GM12873 (cell line): Measurements from ENCODE around the gene GALNT1.

Source experiments
- TF ChIP-seq, protein P1 (sequence below): IDR thresholded peaks from 2 replicates; pipeline ENCODE4 v1.5.1; 2012; ENCODE audit warnings: low read depth, mild to moderate bottlenecking, moderate library complexity, low read length, control low read depth; ENCODE audit not compliant: insufficient read depth; ENCODE audit errors: missing control alignments

GALNT1 gene

DNA sequence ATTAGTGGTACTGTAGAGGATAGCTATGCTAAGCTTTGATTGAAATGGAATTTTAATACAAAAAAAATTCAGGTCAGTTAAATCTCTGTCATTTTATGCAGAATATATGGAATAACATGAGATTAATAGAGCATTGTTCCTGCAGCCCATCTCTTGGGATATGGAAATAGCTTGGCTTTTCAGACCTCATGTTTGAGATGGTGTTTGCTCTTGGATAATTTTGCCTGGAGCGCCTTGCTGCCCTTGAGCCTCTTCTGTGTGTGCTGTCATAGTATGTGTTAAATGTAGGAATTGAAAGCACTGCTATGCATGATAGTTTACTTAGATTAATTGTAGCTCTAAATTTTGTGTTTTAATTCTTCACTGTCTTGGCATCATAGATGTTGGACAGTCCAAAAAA lies 27.7 kb downstream of the GALNT1 start:
- TF ChIP-seq, protein P1, sequence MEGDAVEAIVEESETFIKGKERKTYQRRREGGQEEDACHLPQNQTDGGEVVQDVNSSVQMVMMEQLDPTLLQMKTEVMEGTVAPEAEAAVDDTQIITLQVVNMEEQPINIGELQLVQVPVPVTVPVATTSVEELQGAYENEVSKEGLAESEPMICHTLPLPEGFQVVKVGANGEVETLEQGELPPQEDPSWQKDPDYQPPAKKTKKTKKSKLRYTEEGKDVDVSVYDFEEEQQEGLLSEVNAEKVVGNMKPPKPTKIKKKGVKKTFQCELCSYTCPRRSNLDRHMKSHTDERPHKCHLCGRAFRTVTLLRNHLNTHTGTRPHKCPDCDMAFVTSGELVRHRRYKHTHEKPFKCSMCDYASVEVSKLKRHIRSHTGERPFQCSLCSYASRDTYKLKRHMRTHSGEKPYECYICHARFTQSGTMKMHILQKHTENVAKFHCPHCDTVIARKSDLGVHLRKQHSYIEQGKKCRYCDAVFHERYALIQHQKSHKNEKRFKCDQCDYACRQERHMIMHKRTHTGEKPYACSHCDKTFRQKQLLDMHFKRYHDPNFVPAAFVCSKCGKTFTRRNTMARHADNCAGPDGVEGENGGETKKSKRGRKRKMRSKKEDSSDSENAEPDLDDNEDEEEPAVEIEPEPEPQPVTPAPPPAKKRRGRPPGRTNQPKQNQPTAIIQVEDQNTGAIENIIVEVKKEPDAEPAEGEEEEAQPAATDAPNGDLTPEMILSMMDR, result no peak

DNA sequence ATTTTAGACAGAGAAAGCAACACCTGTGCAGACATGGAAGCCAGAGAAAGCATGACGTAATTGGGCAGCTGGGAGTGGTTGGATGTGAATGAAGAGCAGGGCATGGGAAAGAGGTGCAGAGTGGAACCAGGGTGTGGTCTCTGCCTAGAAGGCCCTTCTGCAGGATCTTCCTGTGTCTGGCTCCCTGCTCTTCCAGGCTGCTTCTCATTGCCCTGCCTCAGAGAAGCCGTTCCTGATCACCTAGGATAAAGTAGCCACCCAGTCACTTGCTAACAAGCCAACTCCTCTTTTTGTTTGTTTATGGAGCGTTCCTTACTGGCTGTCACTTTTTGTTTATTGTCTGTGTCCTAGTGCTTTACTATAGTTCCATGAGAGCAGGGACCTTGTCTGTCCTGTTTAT lies 28.5 kb downstream of the GALNT1 start:
- TF ChIP-seq, protein P1, result no peak

DNA sequence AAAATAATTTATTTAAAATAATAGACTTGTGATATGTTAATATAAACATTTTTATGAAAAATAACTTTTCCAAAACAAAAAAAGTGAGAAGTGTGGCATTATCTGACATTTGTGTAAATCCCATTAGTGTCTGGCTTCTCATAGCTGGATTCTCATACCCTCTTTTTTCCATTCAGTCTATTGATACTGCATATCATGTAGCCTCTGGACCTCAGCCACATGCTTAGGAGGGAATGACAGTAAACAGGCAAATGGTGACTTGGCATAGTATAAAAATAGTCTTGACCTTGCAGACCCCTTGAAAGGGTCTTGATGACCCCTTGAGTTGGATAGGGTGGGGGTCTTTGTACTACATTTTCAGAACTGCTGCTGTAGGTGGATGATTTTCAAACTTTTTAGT lies 29.2 kb downstream of the GALNT1 start:
- TF ChIP-seq, protein P1, result no peak

DNA sequence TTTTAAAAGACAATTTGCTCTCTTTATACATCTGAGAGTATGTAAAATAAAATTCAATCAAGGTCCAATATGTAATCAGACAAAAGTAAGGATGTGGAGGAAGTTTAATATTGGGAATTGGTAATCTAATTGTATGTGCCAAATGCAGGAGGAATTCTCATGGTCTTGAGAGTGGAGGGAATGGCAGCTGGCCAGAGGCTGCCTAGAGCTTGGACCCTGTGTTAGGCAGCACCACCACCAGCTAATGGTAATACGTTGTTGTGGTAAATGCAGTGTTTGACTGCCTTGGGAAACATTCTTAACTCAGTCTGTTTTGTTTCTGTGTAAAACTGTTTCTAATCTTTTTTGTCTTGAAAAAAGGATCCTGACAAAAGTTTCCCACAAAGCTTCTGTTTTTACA lies 30.0 kb downstream of the GALNT1 start:
- TF ChIP-seq, protein P1, result no peak

DNA sequence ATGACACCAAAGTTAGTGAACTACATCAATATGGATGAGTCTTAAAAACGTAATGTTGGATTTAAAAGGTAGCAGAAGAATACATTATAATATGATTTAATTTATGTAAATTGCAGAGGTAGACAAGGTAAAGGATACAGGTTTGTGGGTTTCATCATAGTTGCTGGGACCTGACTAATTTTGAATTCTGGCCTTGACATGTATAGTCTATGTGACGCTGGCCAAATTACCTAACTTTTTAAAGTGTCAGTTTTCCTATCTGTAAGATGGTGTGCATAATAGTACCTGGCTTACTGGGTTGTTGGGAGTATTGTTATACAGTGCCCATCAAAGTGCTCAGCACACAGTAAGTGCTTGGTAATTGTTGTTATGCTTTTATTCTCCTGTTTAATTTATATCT lies 34.5 kb downstream of the GALNT1 start:
- TF ChIP-seq, protein P1, result no peak

DNA sequence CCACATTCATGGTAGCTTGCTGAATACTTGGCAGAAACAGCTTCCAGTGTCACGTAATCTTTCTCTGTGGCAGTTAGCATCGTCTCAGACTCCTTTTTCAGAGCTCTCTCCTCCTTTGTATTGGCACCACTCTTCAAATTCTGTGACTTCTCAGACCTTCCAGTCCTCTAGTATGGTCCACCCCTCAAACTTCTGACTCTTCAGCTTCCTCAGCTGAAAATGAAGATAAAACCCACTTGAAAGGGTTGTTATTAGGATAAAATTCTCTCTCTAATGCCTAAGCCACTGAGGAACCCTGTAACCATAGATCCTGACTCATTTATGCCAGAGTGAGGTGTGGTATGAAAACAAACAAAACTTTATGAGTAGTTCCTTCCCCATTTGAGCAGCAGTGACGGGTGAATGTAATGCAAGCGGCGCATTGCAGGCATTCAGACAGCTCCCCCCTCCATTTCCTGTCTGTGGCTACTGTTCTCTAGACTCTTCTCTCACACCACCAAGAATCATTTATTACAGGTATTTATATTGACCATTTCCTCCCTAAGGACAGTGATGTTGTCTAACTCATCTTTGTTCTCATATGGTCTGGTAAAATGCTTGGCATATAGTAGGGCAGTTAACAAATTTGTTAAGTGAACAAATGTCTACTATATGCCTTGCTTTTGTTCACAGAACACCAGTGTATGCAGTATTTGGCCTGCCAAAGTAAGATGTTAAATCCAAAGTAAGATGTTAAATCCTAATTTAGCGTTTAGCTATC lies 35.3 kb downstream of the GALNT1 start:
- TF ChIP-seq, protein P1, result no peak

DNA sequence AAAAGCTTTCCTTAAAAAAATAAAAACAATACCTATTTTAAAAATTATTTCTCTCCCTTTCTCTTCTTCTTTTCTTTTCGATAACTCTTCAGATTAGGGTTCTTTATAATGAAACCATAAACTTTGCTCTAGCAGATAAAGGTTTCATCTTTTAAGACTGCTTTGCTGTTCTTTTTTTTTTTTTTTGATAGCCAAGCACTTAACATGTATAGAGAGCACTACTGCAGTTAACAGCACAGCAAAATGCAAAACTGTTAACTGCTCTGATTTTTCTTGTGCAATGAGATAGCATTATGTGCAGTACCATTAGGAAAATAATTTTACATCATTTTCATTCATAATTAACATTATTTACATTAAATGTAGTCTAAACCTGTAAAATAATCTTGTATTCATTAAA lies 36.3 kb downstream of the GALNT1 start:
- TF ChIP-seq, protein P1, result no peak

DNA sequence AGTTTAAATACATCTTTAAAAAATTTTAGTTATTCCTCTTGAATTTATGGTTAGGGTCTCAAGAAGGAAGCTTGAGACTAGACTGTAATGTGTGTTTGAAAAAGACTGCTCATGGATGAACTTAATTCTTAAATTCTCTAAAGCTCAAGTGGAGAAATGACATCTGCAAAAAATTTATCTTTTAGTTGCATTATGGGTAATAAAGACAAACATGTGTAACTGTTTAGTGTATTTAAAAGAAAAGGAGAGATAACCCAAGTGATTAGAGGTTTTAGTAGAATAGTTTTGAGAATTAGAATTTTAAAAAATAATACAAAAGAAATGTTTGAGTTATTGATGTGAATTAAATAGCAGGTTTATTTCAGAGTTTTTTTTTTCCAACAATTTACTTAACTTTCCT lies 36.7 kb downstream of the GALNT1 start:
- TF ChIP-seq, protein P1, result no peak
